Neuron (in vitro differentiated cells): ENCODE results near the gene SIRT2.
A peak's percentile ranks its signal among the peaks of the same experiment; 100 is the strongest.
"Not testable (repeated sequence)": the region's sequence is repeated elsewhere in the genome, so short reads cannot be mapped to it uniquely, and the experiment has no call there.

Experiments
- H2AFZ ChIP-seq: one replicate; pipeline ENCODE4 v1.6.1; 2013; ENCODE audit warnings: low read depth, mild to moderate bottlenecking, inconsistent platforms, low read length, moderate library complexity
- H3K27me3 ChIP-seq: one replicate; pipeline ENCODE4 v1.6.1; 2013; ENCODE audit warnings: low read length; ENCODE audit not compliant: insufficient read depth
- H3K36me3 ChIP-seq: one replicate; pipeline ENCODE4 v1.6.1; 2013; ENCODE audit warnings: low read length; ENCODE audit not compliant: insufficient read depth
- H3K4me1 ChIP-seq: one replicate; pipeline ENCODE4 v1.6.1; 2013; ENCODE audit warnings: low read length; ENCODE audit not compliant: insufficient read depth
- H3K4me3 ChIP-seq: 2 replicates; pipeline ENCODE4 v1.5.1; 2013; ENCODE audit warnings: mild to moderate bottlenecking, low read length, moderate library complexity
- H3K9me3 ChIP-seq: one replicate; pipeline ENCODE4 v1.6.1; 2013; ENCODE audit warnings: low read length

Gene SIRT2

GRCh38 chr19:38861368-38861767, 38.0 kb downstream of the SIRT2 start:
- no peaks in the 10 kb centered on the region for H3K27me3 ChIP-seq
- no peaks in the 10 kb centered on the region for H3K36me3 ChIP-seq
- H3K4me1 ChIP-seq = peaks cover 2% of the 10 kb centered on the region
- H3K4me3 ChIP-seq = no peak overlapping the region
- peaks cover 2% of the 10 kb centered on the region for H3K9me3 ChIP-seq
- no peak overlapping the region for H2AFZ ChIP-seq

GRCh38 chr19:38859631-38860204, 39.7 kb downstream of the SIRT2 start:
- H2AFZ ChIP-seq, H3K36me3 ChIP-seq, H3K9me3 ChIP-seq, H3K4me1 ChIP-seq, H3K4me3 ChIP-seq, H3K27me3 ChIP-seq: not testable (repeated sequence)

GRCh38 chr19:38856813-38857212, 42.6 kb downstream of the SIRT2 start:
- Histone ChIP-seq H2AFZ (no peak overlapping the region), H3K4me3 (no peak overlapping the region), H3K27me3 (no peaks in the 10 kb centered on the region), H3K4me1 (peaks cover 8% of the 10 kb centered on the region), H3K9me3 (peaks cover 2% of the 10 kb centered on the region), H3K36me3 (no peaks in the 10 kb centered on the region)

GRCh38 chr19:38855751-38856150, 43.7 kb downstream of the SIRT2 start:
- H3K9me3 ChIP-seq, H3K4me3 ChIP-seq, H3K27me3 ChIP-seq, H3K36me3 ChIP-seq, H2AFZ ChIP-seq: not testable (repeated sequence)
- H3K4me1 ChIP-seq = peaks cover 17% of the 10 kb centered on the region

GRCh38 chr19:38854961-38855360, 44.5 kb downstream of the SIRT2 start:
- not testable (repeated sequence) for H3K4me3 ChIP-seq, H3K27me3 ChIP-seq, H3K36me3 ChIP-seq, H3K9me3 ChIP-seq, H2AFZ ChIP-seq
- H3K4me1 ChIP-seq = peaks cover 19% of the 10 kb centered on the region

GRCh38 chr19:38853214-38853613, 46.2 kb downstream of the SIRT2 start:
- Histone ChIP-seq H2AFZ (peak overlapping the region; percentile 6), H3K9me3 (peaks cover 2% of the 10 kb centered on the region), H3K4me1 (peaks cover 25% of the 10 kb centered on the region), H3K36me3 (peaks cover 6% of the 10 kb centered on the region), H3K4me3 (peak overlapping the region; percentile 53), H3K27me3 (no peaks in the 10 kb centered on the region)

- H2AFZ ChIP-seq = peak overlapping the region; percentile 6
- no peaks in the 10 kb centered on the region for H3K27me3 ChIP-seq
- H3K4me3 ChIP-seq = peak overlapping the region; percentile 53
- peaks cover 2% of the 10 kb centered on the region for H3K9me3 ChIP-seq
- peaks cover 29% of the 10 kb centered on the region for H3K4me1 ChIP-seq
- peaks cover 12% of the 10 kb centered on the region for H3K36me3 ChIP-seq
Measured at GRCh38 chr19:38852231-38853044, 47.0 kb downstream of the SIRT2 start.

- peaks cover 33% of the 10 kb centered on the region for H3K4me1 ChIP-seq
- H3K27me3 ChIP-seq = no peaks in the 10 kb centered on the region
- peaks cover 19% of the 10 kb centered on the region for H3K36me3 ChIP-seq
- no peak overlapping the region for H2AFZ ChIP-seq
- H3K4me3 ChIP-seq = peak overlapping the region; percentile 53
- peaks cover 2% of the 10 kb centered on the region for H3K9me3 ChIP-seq
Measured at GRCh38 chr19:38851622-38852230, 47.7 kb downstream of the SIRT2 start.

GRCh38 chr19:38850976-38851621, 48.3 kb downstream of the SIRT2 start:
- H3K36me3 ChIP-seq = peaks cover 24% of the 10 kb centered on the region
- no peak overlapping the region for H2AFZ ChIP-seq
- H3K27me3 ChIP-seq = no peaks in the 10 kb centered on the region
- H3K4me3 ChIP-seq = peak overlapping the region; percentile 53
- H3K4me1 ChIP-seq = peaks cover 33% of the 10 kb centered on the region
- no peaks in the 10 kb centered on the region for H3K9me3 ChIP-seq

- H3K36me3 ChIP-seq = peaks cover 30% of the 10 kb centered on the region
- peaks cover 33% of the 10 kb centered on the region for H3K4me1 ChIP-seq
- H3K4me3 ChIP-seq = peak overlapping the region; percentile 53
- no peak overlapping the region for H2AFZ ChIP-seq
- H3K27me3 ChIP-seq = no peaks in the 10 kb centered on the region
- no peaks in the 10 kb centered on the region for H3K9me3 ChIP-seq
Measured at GRCh38 chr19:38850436-38850975, 48.9 kb downstream of the SIRT2 start.

GRCh38 chr19:38849860-38850435, 49.5 kb downstream of the SIRT2 start, which contains the start of gene HNRNPL:
Gene HNRNPL (minus strand): TSS chr19:38849986. CDS start chr19:38849966, 20 bp downstream.
- no peaks in the 10 kb centered on the region for H3K9me3 ChIP-seq
- H2AFZ ChIP-seq = no peak within 1 kb of the TSS
- H3K4me1 ChIP-seq = peaks cover 33% of the 10 kb centered on the region
- H3K36me3 ChIP-seq = peaks cover 33% of the 10 kb centered on the region
- peak within 1 kb of the TSS; percentile 93 for H3K4me3 ChIP-seq
- H3K27me3 ChIP-seq = no peaks in the 10 kb centered on the region

GRCh38 chr19:38849147-38849859, 50.1 kb downstream of the SIRT2 start:
- Histone ChIP-seq H3K36me3 (peaks cover 39% of the 10 kb centered on the region), H2AFZ (no peak overlapping the region), H3K4me1 (peaks cover 33% of the 10 kb centered on the region), H3K4me3 (peak overlapping the region; percentile 93), H3K27me3 (no peaks in the 10 kb centered on the region), H3K9me3 (no peaks in the 10 kb centered on the region)
